ENCODE data around the gene TPRG1L. TPM values are rescaled to one million over a fixed set of nuclear protein-coding genes. Genes with fewer than 3 reads are reported as not detected.

TPRG1L gene
- total and polyA plus RNA-seq, 10 of the 15 experiments (the other 5 are each of a cell fraction or from before 2014, with no cell fraction given), result 1.5 to 16.5 (median 8.0) TPM

DNA sequence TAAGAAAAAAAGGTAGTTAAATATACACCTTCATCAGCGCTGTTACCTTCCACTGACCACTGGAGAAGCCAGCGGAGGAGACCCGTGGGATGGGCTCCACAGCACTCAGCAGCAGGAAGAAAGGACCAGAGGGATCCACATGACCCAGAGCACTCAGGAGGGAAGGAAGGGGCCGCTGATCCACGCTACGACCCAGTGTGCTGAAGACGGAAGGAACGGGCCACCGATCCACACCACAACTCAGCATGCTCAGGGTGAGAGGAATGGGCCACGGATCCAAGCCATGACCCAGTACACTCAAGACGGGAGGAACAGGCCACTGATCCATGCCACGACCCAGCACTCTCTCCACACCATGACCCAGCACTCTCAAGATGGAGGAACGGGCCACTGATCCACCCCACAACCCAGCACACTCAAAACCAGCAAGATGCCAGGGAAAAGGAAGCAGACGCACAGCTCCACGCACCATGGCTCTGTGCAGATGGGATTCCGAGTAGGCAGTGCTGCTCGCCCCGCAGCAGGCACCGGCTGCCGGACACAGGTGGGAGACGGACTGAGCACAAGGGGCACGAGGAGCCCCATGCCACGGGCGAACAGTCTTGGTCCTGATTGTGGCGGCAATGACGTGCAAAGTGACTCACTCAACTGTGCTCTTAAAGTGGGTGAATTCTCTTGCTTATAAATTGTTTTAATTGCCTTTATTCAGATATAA, 16.4 kb downstream of the TPRG1L start:
- Histone ChIP-seq H4K20me1 (ENCODE audit: control insufficient read depth, insufficient read depth) (no peaks in the 10 kb centered on the region), H3K79me2 (ENCODE audit: control insufficient read depth, insufficient read depth, low read length) (no peaks in the 10 kb centered on the region), H3K9me3 (replicated peaks; ENCODE audit: control insufficient read depth, insufficient read depth, low read length) (no peaks in the 10 kb centered on the region), H2AFZ (ENCODE audit: control insufficient read depth, low read depth, low read length) (no peak overlapping the region), H3K4me1 (ENCODE audit: control insufficient read depth, insufficient read depth, low read length) (no peaks in the 10 kb centered on the region), H3K4me3 (no peak overlapping the region), H3K36me3 (ENCODE audit: control insufficient read depth in 2 of 2, insufficient read depth in 2 of 2, low read length in 1 of 2) (peaks cover 6 to 11% of the 10 kb centered on the region in 2 experiments; a peak in 3 of 4 replicates), H3K4me2 (ENCODE audit: control insufficient read depth, insufficient read depth) (no peak overlapping the region), H3K27ac (ENCODE audit: control insufficient read depth, insufficient read depth) (no peak overlapping the region), H3K9ac (ENCODE audit: control insufficient read depth, insufficient read depth, low read length) (no peak overlapping the region), H3K27me3 (replicated peaks in 1 of 2; ENCODE audit: control insufficient read depth in 2 of 2, insufficient read depth in 2 of 2, low read length in 1 of 2) (no peaks in the 10 kb centered on the region)
- no peak for DNase-seq (ENCODE audit: low read depth, low spot score)
- ChIA-PET RAD21 (ENCODE audit: unreplicated experiment) (no interaction called here), CTCF (no interaction called here), POLR2A (interaction anchor here (0.6 kb wide), 1 partner anchor 9 kb away, joined by 3 read pairs; no protein-coding TSS in a partner anchor), SMC1A (ENCODE audit: uncharacterized antibody, unreplicated experiment) (no interaction called here)
- no TSS peak for BruUV-seq (replicated peaks)
- WGBS (ENCODE audit: insufficient coverage, insufficient replicate concordance, low lambda C conversion rate, missing lambda C conversion rate), result 88% methylated on average over 26 of the region's 26 CpGs
- no peak for ATAC-seq
- intact Hi-C loops (cut with micrococcal nuclease; ENCODE audit: unreplicated experiment), result no loop called here
- in situ Hi-C loops (cut with MboI), result no loop called here
- no peak for FAIRE-seq
- TF ChIP-seq ATF7 (IDR thresholded peaks at IDR 0.05; ENCODE audit: low read depth) (no peak), BMI1 (IDR thresholded peaks at IDR 0.05; ENCODE audit: borderline replicate concordance) (no peak), SMAD1 (IDR thresholded peaks at IDR 0.05; ENCODE audit: low read depth, partially characterized antibody) (no peak), YY1 (IDR thresholded peaks at IDR 0.05; ENCODE audit: low read depth, low read length) (no peak), CHD2 (IDR thresholded peaks at IDR 0.05; ENCODE audit: borderline replicate concordance, low read depth, low read length) (no peak), CBX3 (IDR thresholded peaks at IDR 0.05; ENCODE audit: borderline replicate concordance, low read depth) (no peak)
- TF ChIP-seq, protein P1, sequence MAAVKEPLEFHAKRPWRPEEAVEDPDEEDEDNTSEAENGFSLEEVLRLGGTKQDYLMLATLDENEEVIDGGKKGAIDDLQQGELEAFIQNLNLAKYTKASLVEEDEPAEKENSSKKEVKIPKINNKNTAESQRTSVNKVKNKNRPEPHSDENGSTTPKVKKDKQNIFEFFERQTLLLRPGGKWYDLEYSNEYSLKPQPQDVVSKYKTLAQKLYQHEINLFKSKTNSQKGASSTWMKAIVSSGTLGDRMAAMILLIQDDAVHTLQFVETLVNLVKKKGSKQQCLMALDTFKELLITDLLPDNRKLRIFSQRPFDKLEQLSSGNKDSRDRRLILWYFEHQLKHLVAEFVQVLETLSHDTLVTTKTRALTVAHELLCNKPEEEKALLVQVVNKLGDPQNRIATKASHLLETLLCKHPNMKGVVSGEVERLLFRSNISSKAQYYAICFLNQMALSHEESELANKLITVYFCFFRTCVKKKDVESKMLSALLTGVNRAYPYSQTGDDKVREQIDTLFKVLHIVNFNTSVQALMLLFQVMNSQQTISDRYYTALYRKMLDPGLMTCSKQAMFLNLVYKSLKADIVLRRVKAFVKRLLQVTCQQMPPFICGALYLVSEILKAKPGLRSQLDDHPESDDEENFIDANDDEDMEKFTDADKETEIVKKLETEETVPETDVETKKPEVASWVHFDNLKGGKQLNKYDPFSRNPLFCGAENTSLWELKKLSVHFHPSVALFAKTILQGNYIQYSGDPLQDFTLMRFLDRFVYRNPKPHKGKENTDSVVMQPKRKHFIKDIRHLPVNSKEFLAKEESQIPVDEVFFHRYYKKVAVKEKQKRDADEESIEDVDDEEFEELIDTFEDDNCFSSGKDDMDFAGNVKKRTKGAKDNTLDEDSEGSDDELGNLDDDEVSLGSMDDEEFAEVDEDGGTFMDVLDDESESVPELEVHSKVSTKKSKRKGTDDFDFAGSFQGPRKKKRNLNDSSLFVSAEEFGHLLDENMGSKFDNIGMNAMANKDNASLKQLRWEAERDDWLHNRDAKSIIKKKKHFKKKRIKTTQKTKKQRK (IDR thresholded peaks at IDR 0.05; ENCODE audit: low read depth, low read length), result no peak
- TF ChIP-seq, protein P2, sequence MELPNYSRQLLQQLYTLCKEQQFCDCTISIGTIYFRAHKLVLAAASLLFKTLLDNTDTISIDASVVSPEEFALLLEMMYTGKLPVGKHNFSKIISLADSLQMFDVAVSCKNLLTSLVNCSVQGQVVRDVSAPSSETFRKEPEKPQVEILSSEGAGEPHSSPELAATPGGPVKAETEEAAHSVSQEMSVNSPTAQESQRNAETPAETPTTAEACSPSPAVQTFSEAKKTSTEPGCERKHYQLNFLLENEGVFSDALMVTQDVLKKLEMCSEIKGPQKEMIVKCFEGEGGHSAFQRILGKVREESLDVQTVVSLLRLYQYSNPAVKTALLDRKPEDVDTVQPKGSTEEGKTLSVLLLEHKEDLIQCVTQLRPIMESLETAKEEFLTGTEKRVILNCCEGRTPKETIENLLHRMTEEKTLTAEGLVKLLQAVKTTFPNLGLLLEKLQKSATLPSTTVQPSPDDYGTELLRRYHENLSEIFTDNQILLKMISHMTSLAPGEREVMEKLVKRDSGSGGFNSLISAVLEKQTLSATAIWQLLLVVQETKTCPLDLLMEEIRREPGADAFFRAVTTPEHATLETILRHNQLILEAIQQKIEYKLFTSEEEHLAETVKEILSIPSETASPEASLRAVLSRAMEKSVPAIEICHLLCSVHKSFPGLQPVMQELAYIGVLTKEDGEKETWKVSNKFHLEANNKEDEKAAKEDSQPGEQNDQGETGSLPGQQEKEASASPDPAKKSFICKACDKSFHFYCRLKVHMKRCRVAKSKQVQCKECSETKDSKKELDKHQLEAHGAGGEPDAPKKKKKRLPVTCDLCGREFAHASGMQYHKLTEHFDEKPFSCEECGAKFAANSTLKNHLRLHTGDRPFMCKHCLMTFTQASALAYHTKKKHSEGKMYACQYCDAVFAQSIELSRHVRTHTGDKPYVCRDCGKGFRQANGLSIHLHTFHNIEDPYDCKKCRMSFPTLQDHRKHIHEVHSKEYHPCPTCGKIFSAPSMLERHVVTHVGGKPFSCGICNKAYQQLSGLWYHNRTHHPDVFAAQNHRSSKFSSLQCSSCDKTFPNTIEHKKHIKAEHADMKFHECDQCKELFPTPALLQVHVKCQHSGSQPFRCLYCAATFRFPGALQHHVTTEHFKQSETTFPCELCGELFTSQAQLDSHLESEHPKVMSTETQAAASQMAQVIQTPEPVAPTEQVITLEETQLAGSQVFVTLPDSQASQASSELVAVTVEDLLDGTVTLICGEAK (IDR thresholded peaks at IDR 0.05; ENCODE audit: borderline replicate concordance), result no peak
- TF ChIP-seq, protein P3, sequence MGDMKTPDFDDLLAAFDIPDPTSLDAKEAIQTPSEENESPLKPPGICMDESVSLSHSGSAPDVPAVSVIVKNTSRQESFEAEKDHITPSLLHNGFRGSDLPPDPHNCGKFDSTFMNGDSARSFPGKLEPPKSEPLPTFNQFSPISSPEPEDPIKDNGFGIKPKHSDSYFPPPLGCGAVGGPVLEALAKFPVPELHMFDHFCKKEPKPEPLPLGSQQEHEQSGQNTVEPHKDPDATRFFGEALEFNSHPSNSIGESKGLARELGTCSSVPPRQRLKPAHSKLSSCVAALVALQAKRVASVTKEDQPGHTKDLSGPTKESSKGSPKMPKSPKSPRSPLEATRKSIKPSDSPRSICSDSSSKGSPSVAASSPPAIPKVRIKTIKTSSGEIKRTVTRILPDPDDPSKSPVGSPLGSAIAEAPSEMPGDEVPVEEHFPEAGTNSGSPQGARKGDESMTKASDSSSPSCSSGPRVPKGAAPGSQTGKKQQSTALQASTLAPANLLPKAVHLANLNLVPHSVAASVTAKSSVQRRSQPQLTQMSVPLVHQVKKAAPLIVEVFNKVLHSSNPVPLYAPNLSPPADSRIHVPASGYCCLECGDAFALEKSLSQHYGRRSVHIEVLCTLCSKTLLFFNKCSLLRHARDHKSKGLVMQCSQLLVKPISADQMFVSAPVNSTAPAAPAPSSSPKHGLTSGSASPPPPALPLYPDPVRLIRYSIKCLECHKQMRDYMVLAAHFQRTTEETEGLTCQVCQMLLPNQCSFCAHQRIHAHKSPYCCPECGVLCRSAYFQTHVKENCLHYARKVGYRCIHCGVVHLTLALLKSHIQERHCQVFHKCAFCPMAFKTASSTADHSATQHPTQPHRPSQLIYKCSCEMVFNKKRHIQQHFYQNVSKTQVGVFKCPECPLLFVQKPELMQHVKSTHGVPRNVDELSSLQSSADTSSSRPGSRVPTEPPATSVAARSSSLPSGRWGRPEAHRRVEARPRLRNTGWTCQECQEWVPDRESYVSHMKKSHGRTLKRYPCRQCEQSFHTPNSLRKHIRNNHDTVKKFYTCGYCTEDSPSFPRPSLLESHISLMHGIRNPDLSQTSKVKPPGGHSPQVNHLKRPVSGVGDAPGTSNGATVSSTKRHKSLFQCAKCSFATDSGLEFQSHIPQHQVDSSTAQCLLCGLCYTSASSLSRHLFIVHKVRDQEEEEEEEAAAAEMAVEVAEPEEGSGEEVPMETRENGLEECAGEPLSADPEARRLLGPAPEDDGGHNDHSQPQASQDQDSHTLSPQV (IDR thresholded peaks at IDR 0.05), result no peak

Data from GM12878 (cell line).